AG09309 (cell line): ENCODE measurements around the gene TRIM44.

Experiments
- DNase-seq: peaks from one replicate; pipeline ENCODE4 v3.0.0-alpha.2; 2010; ENCODE audit warnings: low read depth
- H3K4me3 ChIP-seq: 2 replicates; pipeline ENCODE4 v1.5.1; 2011; ENCODE audit warnings: mild to moderate bottlenecking, low read depth, low read length, moderate library complexity; ENCODE audit not compliant: control insufficient read depth
- CTCF ChIP-seq: IDR thresholded peaks from 2 replicates; pipeline ENCODE4 v1.5.1; 2011; ENCODE audit warnings: mild to moderate bottlenecking, low read depth, low read length, inconsistent platforms; ENCODE audit not compliant: insufficient read depth, control insufficient read depth; ENCODE audit errors: missing control alignments

The TRIM44 gene

DNA sequence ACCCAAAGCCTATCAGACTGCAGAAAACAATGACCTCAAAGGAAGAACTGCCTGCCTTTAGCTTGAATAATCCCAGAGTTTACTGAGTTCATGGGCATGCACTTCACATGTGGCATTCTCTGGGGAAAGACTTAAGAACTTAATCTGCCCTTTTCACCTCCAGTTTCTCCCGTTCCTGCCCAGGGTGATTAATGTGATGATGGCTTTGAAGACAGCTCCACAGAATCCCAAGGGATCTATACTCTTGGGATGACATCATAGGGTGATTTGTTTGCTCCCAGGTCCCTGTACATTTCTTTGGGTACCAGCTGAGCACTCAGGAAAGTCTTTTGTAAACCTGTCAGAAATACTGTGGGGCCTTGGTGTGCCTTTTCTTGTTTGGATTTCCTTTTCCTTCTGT lies 30.3 kb upstream of the TRIM44 start:
- TF ChIP-seq CTCF, result no peak
- no peak overlapping the region for H3K4me3 ChIP-seq
- DNase-seq, result no peak

DNA sequence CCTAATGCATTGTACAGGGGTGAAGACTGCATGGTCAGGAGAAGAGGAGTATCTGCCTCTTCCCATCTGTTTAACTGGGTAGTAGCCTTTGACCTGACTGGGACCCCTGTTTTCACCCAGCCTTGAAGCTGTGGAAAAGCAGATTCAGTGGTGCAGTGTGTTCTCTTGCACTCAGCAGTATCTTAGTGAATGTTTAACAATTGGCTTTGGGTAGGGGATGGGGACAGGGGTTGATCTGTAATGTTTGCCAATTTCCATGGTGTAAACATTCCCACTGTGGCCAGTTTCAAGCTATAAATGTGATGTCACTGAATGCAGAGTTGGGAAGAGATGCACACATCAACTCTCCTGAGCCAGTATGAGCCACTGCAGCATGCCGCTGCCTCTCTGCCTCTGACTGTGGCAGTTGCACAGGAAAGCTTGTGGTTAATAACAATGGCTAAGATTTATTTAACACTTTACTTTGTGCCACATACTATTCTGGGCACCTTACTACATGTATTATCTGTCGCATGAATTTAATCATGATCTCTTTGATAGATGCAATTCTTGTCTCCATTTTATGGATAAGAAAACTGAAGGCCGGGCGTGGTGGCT lies 28.6 kb upstream of the TRIM44 start:
- no peak overlapping the region for H3K4me3 ChIP-seq
- DNase-seq, result no peak
- TF ChIP-seq CTCF, result no peak

- no peak for DNase-seq
- TF ChIP-seq CTCF, result no peak
- H3K4me3 ChIP-seq, result no peak overlapping the region
Measured at GRCh38 chr11:35635933-35636332, 26.6 kb upstream of the TRIM44 start.

DNA sequence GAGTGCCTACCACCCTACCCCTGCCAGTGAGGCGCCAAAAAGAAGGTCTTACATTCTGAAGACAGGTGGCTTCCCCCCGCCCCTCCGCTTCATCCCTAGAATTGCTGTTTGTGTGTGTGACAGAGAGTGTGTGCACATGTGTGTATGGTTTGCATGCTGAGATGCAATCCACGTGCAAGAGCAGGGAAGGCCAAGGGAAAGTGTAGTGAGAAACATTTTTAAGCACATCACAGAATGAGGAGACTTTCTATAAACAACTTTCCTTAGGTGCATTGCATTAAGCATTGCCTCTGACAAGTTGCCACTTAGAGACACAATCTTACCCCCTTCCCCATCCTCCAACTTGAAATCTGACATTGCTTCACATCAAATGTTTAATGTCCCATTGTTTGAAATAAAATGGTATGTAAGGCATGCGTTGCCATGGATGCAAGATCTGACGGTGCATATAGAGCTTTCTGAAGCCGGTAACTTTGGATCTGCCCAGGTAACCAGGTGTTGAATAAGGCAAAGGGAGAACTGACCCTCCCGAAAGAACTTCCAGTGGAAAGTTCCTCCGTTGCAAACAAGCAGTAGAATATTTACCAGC lies 22.9 kb upstream of the TRIM44 start:
- H3K4me3 ChIP-seq, result no peak overlapping the region
- TF ChIP-seq CTCF, result no peak
- no peak for DNase-seq

DNA sequence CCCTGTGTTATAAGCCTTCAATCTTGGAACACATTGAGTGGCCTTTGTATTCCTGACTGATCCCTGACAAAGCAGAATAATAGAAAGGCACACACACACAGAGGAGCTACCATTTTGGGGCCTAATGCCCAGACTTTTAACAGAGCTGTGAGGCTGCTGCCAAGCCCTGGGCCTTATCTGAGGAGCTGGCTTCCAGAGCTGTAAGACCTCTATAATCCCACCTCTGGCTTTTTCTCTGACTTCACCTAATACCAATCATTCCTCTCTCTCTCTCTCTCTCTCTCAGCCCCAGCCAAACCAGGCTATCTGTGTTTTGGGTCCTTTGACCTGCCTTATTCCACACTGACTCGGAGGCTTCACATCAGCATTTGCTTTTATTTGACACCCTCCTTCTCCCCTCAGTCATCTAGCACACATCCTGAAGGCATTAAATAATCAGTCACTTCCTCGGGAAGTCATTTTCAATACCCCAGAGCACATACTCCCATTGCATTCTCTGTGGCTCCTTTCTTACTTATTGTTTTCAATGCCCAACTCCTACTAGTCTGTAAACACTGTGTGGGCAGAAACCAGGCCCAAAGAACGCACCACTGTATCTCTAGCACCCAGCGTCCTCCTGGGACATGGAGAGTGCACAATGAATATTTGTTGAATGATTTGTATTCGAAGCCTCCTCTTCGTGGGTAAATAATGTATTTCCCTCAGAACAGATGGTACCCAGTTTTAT lies 21.2 kb upstream of the TRIM44 start:
- no peak overlapping the region for H3K4me3 ChIP-seq
- TF ChIP-seq CTCF, result no peak
- no peak for DNase-seq

- no peak for DNase-seq
- H3K4me3 ChIP-seq, result no peak overlapping the region
- no peak for TF ChIP-seq CTCF
Measured at GRCh38 chr11:35641964-35642363, 20.6 kb upstream of the TRIM44 start.
